Endodermal cell (in vitro differentiated cells): Measurements from ENCODE around the gene SLC8B1. TPM values are rescaled to one million over a fixed set of nuclear protein-coding genes. Genes with fewer than 3 reads are reported as not detected.

Experiments used
- DNase-seq: peaks from one replicate; pipeline ENCODE4 v3.0.0-alpha.2; 2017
- H3K27ac ChIP-seq: 2 replicates; pipeline ENCODE4 v1.5.1; 2013; ENCODE audit warnings: mild to moderate bottlenecking, low read depth, low read length, moderate library complexity
- H3K27me3 ChIP-seq: 2 replicates; pipeline ENCODE4 v1.6.1; 2013; ENCODE audit warnings: mild to moderate bottlenecking, low read length, moderate library complexity; ENCODE audit not compliant: insufficient read depth, control insufficient read depth, poor library complexity, severe bottlenecking
- H3K36me3 ChIP-seq: 2 replicates; pipeline ENCODE4 v1.7.0; 2013; ENCODE audit warnings: mild to moderate bottlenecking, low read length, moderate library complexity; ENCODE audit not compliant: control insufficient read depth, insufficient read depth
- H3K4me1 ChIP-seq: one replicate; pipeline ENCODE4 v1.7.0; 2013; ENCODE audit warnings: low read length; ENCODE audit not compliant: control insufficient read depth, insufficient read depth
- H3K4me3 ChIP-seq: 2 replicates; pipeline ENCODE4 v1.5.1; 2013; ENCODE audit warnings: mild to moderate bottlenecking, low read length, moderate library complexity
- H3K9ac ChIP-seq: 2 replicates; pipeline ENCODE4 v1.6.1; 2013; ENCODE audit warnings: mild to moderate bottlenecking, low read length, moderate library complexity; ENCODE audit not compliant: poor library complexity, severe bottlenecking; ENCODE audit errors: extremely low read depth
- H3K9me3 ChIP-seq: 2 replicates; pipeline ENCODE4 v1.6.1; 2013; ENCODE audit warnings: mild to moderate bottlenecking, low read length, moderate library complexity; ENCODE audit not compliant: control insufficient read depth
- H3K27ac Mint-ChIP-seq: 2 replicates; pipeline ENCODE4 v1.8.0; 2020; ENCODE audit warnings: mixed read lengths
- H3K27me3 Mint-ChIP-seq: 2 replicates; pipeline ENCODE4 v1.8.0; 2021; ENCODE audit warnings: mild to moderate bottlenecking, mixed read lengths; ENCODE audit not compliant: insufficient read depth
- H3K36me3 Mint-ChIP-seq: 2 replicates; pipeline ENCODE4 v1.8.0; 2020; ENCODE audit warnings: low read depth, mixed read lengths
- H3K4me1 Mint-ChIP-seq: 2 replicates; pipeline ENCODE4 v1.8.0; 2020; ENCODE audit warnings: mixed read lengths
- H3K4me3 Mint-ChIP-seq: 2 replicates; pipeline ENCODE4 v1.8.0; 2020; ENCODE audit warnings: mild to moderate bottlenecking, moderate library complexity, mixed read lengths
- H3K9me3 Mint-ChIP-seq: 2 replicates; pipeline ENCODE4 v1.8.0; 2020; ENCODE audit warnings: mild to moderate bottlenecking, mixed read lengths
- WGBS, 2 experiments: methylation state at CpG; one replicate each; pipeline versions ENCODE4 v1.1.5 to v1.1.7; 2013; ENCODE audit warnings: missing lambda C conversion rate in 2 of 2, mixed read lengths in 1 of 2; ENCODE audit not compliant: insufficient coverage in 1 of 2, insufficient read length in 1 of 2; 5-methylcytosine and 5-hydroxymethylcytosine counted together
- total RNA-seq, 2 donors: library from RNA; stranded (reverse); fragmentation: NEBNext Ultra II Directional in 1 of 2; extraction: Animal tissue kit (Norgen Biotek cat#: 25700) in 1 of 2; gene quantifications; 2 replicates in 1 of 2; 3 replicates in 1 of 2; pipeline ENCODE4 v1.2.1, GENCODE V29; 2021
- TF ChIP-seq, protein P1 (sequence below): fragments of 200-600 bp; sonication (generic); conservative IDR thresholded peaks from 2 replicates; pipeline ENCODE4 v1.5.0; 2021; ENCODE audit warnings: antibody characterized with exemption, mild to moderate bottlenecking

The SLC8B1 gene
- total RNA-seq, 2 donors from 2014 or later: 6.9 to 9.1 TPM

- WGBS, 2 experiments: 91 to 94% methylated on average over 7 to 9 of the region's 9 CpGs
Observed at GRCh38 chr12:113297214-113297587, 37.7 kb downstream of the SLC8B1 start.

DNA sequence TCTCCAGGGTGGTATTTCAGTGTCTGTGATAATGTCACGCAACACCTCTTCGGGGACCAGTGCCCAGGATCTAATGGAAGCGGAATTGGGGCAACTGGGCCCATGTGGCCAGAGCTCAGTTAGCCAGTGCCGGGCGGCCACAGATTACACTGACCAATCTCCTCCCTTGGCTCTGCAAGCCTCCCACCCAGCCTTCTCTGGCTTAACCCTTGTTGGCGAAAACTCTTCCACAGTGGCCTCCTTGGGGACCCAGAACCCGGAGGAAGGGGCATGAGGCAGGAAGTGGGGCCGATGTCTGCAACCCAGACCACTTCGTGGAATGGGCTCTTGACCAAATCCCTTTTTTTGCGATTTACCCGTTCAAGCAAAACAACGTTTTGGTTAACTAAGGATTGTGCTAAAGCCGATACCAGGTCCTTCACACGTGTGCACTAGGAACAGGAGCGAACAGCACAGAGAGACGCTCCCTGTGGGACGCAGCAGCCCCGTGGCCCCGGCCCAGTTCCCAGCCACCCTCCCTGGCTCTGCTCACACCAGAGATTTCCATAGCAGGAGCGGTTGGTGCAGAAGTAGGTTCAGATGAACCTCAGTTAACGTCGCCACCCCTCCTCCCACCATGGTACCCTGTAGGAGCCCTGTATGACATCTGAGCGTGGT is 38.2 kb downstream of the SLC8B1 start:
- H3K4me3 ChIP-seq: no peak overlapping the region
- peaks cover 7% of the 10 kb centered on the region for H3K36me3 Mint-ChIP-seq
- H3K27ac Mint-ChIP-seq: no peak overlapping the region
- 92 to 94% methylated on average over 19 to 23 of the region's 23 CpGs for WGBS, 2 experiments
- no peaks in the 10 kb centered on the region for H3K36me3 ChIP-seq
- no peak overlapping the region for H3K9ac ChIP-seq
- DNase-seq: peak; percentile 41
- H3K4me1 Mint-ChIP-seq: peaks cover 8% of the 10 kb centered on the region
- H3K4me3 Mint-ChIP-seq: no peak overlapping the region
- no peaks in the 10 kb centered on the region for H3K27me3 Mint-ChIP-seq
- TF ChIP-seq, protein P1, sequence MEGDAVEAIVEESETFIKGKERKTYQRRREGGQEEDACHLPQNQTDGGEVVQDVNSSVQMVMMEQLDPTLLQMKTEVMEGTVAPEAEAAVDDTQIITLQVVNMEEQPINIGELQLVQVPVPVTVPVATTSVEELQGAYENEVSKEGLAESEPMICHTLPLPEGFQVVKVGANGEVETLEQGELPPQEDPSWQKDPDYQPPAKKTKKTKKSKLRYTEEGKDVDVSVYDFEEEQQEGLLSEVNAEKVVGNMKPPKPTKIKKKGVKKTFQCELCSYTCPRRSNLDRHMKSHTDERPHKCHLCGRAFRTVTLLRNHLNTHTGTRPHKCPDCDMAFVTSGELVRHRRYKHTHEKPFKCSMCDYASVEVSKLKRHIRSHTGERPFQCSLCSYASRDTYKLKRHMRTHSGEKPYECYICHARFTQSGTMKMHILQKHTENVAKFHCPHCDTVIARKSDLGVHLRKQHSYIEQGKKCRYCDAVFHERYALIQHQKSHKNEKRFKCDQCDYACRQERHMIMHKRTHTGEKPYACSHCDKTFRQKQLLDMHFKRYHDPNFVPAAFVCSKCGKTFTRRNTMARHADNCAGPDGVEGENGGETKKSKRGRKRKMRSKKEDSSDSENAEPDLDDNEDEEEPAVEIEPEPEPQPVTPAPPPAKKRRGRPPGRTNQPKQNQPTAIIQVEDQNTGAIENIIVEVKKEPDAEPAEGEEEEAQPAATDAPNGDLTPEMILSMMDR: no peak
- H3K4me1 ChIP-seq: peaks cover 9% of the 10 kb centered on the region
- no peaks in the 10 kb centered on the region for H3K9me3 Mint-ChIP-seq
- H3K27me3 ChIP-seq: no peaks in the 10 kb centered on the region
- no peaks in the 10 kb centered on the region for H3K9me3 ChIP-seq
- H3K27ac ChIP-seq: no peak overlapping the region

More at GRCh38 chr12:113297214-113297587, 37.7 kb downstream of the SLC8B1 start:
- no peak for DNase-seq
- TF ChIP-seq, protein P1: no peak
- Histone ChIP-seq H3K27me3 (no peaks in the 10 kb centered on the region), H3K27ac (no peak overlapping the region), H3K36me3 (no peaks in the 10 kb centered on the region), H3K4me1 (peaks cover 9% of the 10 kb centered on the region), H3K4me3 (no peak overlapping the region), H3K9ac (no peak overlapping the region), H3K9me3 (no peaks in the 10 kb centered on the region)
- H3K4me1 Mint-ChIP-seq: peaks cover 8% of the 10 kb centered on the region
- peaks cover 7% of the 10 kb centered on the region for H3K36me3 Mint-ChIP-seq
- no peak overlapping the region for H3K4me3 Mint-ChIP-seq
- no peak overlapping the region for H3K27ac Mint-ChIP-seq
- no peaks in the 10 kb centered on the region for H3K27me3 Mint-ChIP-seq
- no peaks in the 10 kb centered on the region for H3K9me3 Mint-ChIP-seq

DNA sequence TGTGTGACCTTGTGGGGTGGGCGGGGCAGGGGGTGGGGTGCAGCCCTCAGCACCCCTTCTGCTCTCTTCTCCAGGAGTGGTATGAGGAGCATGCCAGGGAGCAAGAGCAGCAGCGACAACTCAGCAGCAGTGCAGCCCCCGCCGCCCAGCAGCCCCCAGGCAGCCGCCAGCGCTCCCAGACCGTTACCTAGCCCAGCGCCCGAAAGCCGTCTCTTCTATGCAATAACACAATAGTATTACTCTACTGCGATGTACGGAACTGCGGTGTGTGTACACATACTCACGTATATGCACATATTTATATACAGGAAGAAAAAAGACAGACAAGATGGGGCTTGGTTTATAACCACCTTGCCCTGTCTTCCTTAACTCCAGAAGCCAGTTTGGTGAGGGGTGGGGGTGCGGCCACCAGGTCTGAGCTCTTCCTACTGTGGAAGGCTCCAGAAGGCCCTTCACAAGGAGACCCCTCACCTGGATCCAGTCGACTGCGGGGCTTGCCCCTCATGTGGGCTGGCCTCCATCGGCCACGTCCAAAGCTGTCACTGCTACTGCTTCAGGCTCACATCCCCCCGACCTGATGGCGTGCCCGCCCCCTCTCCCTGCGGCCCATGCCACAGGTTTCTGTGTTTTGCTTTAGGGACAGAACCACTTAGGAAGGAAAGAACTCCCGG is 38.9 kb downstream of the SLC8B1 start:
- TF ChIP-seq, protein P1: no peak
- Mint-ChIP-seq H3K27ac (no peak overlapping the region), H3K4me3 (no peak overlapping the region), H3K9me3 (no peaks in the 10 kb centered on the region), H3K36me3 (peaks cover 7% of the 10 kb centered on the region), H3K4me1 (peaks cover 8% of the 10 kb centered on the region), H3K27me3 (no peaks in the 10 kb centered on the region)
- Histone ChIP-seq H3K36me3 (no peaks in the 10 kb centered on the region), H3K27me3 (no peaks in the 10 kb centered on the region), H3K27ac (no peak overlapping the region), H3K4me3 (no peak overlapping the region), H3K9ac (no peak overlapping the region), H3K4me1 (peaks cover 9% of the 10 kb centered on the region), H3K9me3 (no peaks in the 10 kb centered on the region)
- DNase-seq: peak; percentile 49
- WGBS, 2 experiments: 93% methylated on average over 15 to 24 of the region's 24 CpGs
